Tibial nerve (tissue), 4 donors: ENCODE measurements around the gene MLC1. TPM values are rescaled to one million over a fixed set of nuclear protein-coding genes. Genes with fewer than 3 reads are reported as not detected.

ENCODE experiments used
- DNase-seq, 2 donors: peaks; one replicate each; pipeline ENCODE4 v3.0.0-alpha.2; 2019; ENCODE audit warnings: low spot score in 2 of 2
- H3K27ac ChIP-seq, 4 donors: fragments of 200-600 bp; sonication (generic) in 3 of 4; one replicate each; pipeline ENCODE4 v1.5.1; 2017 to 2019; ENCODE audit warnings: mild to moderate bottlenecking in 1 of 4
- H3K27me3 ChIP-seq, 2 donors: fragments of 200-600 bp; sonication (generic) in 1 of 2; one replicate each; pipeline versions ENCODE4 v1.5.1 to v1.6.0; 2017 to 2019
- H3K36me3 ChIP-seq, 3 donors: fragments of 200-600 bp; sonication (generic); one replicate each; pipeline ENCODE4 v1.5.1; 2018 to 2019
- H3K4me1 ChIP-seq, 4 donors: fragments of 200-600 bp; sonication (generic) in 3 of 4; one replicate each; pipeline ENCODE4 v1.5.1; 2017 to 2019
- H3K4me3 ChIP-seq, 4 donors: fragments of 200-600 bp; sonication (generic) in 3 of 4; one replicate each; pipeline ENCODE4 v1.5.1; 2017 to 2019; ENCODE audit warnings: mild to moderate bottlenecking in 1 of 4, moderate library complexity in 1 of 4
- H3K9me3 ChIP-seq, 4 donors: fragments of 200-600 bp; sonication (generic) in 3 of 4; one replicate each; pipeline ENCODE4 v1.5.1; 2017 to 2019
- CTCF ChIP-seq, 5 experiments: fragments of 200-600 bp in 3 of 5; fragments of 450-650 bp in 2 of 5; sonication (generic) in 3 of 5; IDR thresholded peaks; one replicate each; pipeline ENCODE4 v1.5.1; 2016 to 2019; ENCODE audit warnings: antibody characterized with exemption in 5 of 5, mild to moderate bottlenecking in 3 of 5, moderate library complexity in 2 of 5
- EP300 ChIP-seq, 2 donors: sonication (generic); formaldehyde crosslinking; IDR thresholded peaks; one replicate each; pipeline ENCODE4 v1.6.1; 2017; ENCODE audit warnings: antibody characterized with exemption in 2 of 2, mild to moderate bottlenecking in 1 of 2
- POLR2A ChIP-seq, 2 donors: fragments of 450-650 bp; IDR thresholded peaks; one replicate each; pipeline ENCODE4 v1.6.1; 2017; ENCODE audit warnings: antibody characterized with exemption in 2 of 2, mild to moderate bottlenecking in 2 of 2, moderate library complexity in 2 of 2
- WGBS, 2 donors: methylation state at CpG; one replicate each; pipeline ENCODE4 v1.1.5; 2018; 5-methylcytosine and 5-hydroxymethylcytosine counted together
- total RNA-seq, 4 donors: library from RNA; depleted of rRNA; stranded (reverse); fragments of >200 nt; gene quantifications; one replicate each; pipeline ENCODE4 v1.1.0, GENCODE V29; 2016

Gene MLC1
- total RNA-seq, 4 donors from 2014 or later: not detected

DNA sequence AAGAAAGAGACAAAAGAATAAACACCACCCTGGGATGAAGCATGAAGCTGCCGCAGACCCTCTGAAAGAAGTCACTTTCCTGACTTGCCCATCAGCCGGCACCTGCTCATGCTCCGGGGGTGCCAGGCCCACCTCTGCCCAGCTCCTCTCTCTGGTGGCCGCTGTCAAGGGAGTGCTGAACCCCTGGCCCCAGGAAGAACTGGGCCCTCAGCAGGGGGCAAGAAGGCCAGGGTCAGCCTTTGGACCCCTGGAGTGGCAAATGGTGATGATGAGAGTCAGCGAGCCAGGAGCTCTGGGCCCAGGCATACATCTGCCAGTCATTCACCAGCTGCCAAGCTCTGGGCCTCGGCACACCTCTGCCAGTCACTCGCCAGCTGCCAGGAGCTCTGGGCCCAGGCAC lies 44.5 kb downstream of the MLC1 start:
- no peaks in the 10 kb centered on the region for H3K4me1 ChIP-seq
- peaks cover 0 to 23% (median 2%) of the 10 kb centered on the region in 4 donors for H3K9me3 ChIP-seq
- H3K27me3 ChIP-seq: no peaks in the 10 kb centered on the region
- no peaks in the 10 kb centered on the region for H3K36me3 ChIP-seq
- H3K27ac ChIP-seq: no peak overlapping the region
- H3K4me3 ChIP-seq: no peak overlapping the region
- WGBS, 2 donors: 87% methylated on average over 5 to 7 of the region's 7 CpGs
- no peak for TF ChIP-seq POLR2A (IDR thresholded peaks at IDR 0.05)
- TF ChIP-seq CTCF (IDR thresholded peaks at IDR 0.05): no peak
- no peak for TF ChIP-seq EP300 (IDR thresholded peaks at IDR 0.05)
- DNase-seq: no peak

- no peaks in the 10 kb centered on the region for H3K4me1 ChIP-seq
- 90 to 93% methylated on average over 24 to 27 of the region's 29 CpGs for WGBS, 2 donors
- H3K27me3 ChIP-seq: no peaks in the 10 kb centered on the region
- H3K36me3 ChIP-seq: no peaks in the 10 kb centered on the region
- H3K27ac ChIP-seq: no peak overlapping the region
- peaks cover 0 to 23% (median 2%) of the 10 kb centered on the region in 4 donors for H3K9me3 ChIP-seq
- H3K4me3 ChIP-seq: no peak overlapping the region
- no peak for DNase-seq
- TF ChIP-seq EP300 (IDR thresholded peaks at IDR 0.05) (no peak), CTCF (IDR thresholded peaks at IDR 0.05) (no peak), POLR2A (IDR thresholded peaks at IDR 0.05) (no peak)
These were observed 45.4 kb downstream of the MLC1 start for GRCh38 chr22:50039669-50040443.

DNA sequence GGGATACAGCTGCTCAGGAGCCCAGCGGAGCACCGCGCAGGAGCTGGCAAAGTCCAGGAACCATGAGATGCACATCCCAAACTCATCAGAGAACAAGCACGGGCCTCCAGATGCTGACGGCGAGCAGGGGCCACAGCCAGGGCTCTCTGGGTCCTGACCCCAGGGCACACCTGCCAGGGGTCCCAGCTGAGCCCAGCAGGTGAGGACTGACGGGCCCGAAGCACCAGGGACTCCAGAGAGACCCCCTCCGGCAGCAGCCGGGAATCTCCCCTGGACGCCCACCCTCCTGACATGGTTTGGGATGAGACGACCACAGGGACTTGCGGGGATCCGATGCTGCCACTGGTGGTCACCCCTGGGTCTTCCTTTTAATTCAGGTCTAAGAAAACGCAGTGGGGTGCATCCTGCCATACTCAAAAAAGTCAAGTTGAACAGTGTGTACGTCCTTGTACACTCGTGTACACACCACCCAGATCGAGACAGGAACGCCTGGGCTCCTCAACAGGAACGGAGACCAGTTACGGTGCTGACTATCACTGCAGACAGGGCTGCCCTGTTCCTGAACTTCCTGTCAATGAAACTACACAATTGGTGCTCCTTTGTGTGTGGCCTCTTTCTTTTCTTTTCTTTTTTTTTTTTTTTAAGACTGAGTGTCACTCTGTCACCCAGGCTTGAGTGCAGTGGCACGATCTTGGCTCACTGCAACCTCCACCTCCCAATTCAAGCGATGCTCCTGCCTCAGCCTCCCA lies 49.1 kb downstream of the MLC1 start:
- H3K27ac ChIP-seq: no peak overlapping the region
- DNase-seq: no peak
- no peaks in the 10 kb centered on the region for H3K4me1 ChIP-seq
- peaks cover 0 to 5% of the 10 kb centered on the region in 2 donors for H3K27me3 ChIP-seq
- no peaks in the 10 kb centered on the region for H3K36me3 ChIP-seq
- no peak overlapping the region for H3K4me3 ChIP-seq
- 61 to 82% methylated on average over 12 to 19 of the region's 23 CpGs for WGBS, 2 donors
- TF ChIP-seq CTCF (IDR thresholded peaks at IDR 0.05) (no peak), EP300 (IDR thresholded peaks at IDR 0.05) (no peak), POLR2A (IDR thresholded peaks at IDR 0.05) (no peak)
- peaks cover 0 to 23% (median 2%) of the 10 kb centered on the region in 4 donors for H3K9me3 ChIP-seq

- H3K9me3 ChIP-seq: peaks cover 0 to 23% (median 2%) of the 10 kb centered on the region in 4 donors
- H3K27me3 ChIP-seq: peaks cover 0 to 13% of the 10 kb centered on the region in 2 donors
- DNase-seq: no peak
- peaks cover 0 to 4% (median 2%) of the 10 kb centered on the region in 4 donors for H3K4me1 ChIP-seq
- 78 to 79% methylated on average over 10 to 21 of the region's 24 CpGs for WGBS, 2 donors
- TF ChIP-seq CTCF (IDR thresholded peaks at IDR 0.05): no peak
- TF ChIP-seq POLR2A (IDR thresholded peaks at IDR 0.05): no peak
- TF ChIP-seq EP300 (IDR thresholded peaks at IDR 0.05): no peak
- H3K27ac ChIP-seq: no peak overlapping the region
- H3K4me3 ChIP-seq: no peak overlapping the region
- no peaks in the 10 kb centered on the region for H3K36me3 ChIP-seq
These were observed 49.9 kb downstream of the MLC1 start for GRCh38 chr22:50035131-50035881.
